ENCODE measurements around the gene POLR2I. TPM values are rescaled to one million over a fixed set of nuclear protein-coding genes. Genes with fewer than 3 reads are reported as not detected.

The POLR2I gene
- total and polyA plus RNA-seq, 2 donors (not counting 1 experiment from before 2014, with no cell fraction given), result 33.4 to 39.1 TPM

DNA sequence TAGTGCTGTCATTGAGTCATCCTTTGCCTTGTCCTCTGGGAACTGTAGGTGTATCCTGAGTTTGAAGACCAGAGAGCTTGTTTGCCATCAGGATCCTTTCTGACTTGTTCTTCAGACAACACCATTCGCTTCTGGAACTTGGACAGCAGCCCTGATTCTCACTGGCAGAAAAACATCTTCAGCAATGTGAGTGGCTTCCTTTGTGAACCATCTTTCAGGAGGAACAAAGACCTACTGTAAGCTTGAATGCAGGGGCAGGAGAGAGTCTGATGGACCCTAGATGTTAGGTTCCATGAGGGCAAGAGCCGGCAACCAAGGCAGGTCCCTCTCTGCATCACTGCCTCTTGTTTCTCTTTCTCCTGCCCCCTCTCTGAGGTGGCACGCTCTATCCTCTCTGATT lies 33.3 kb downstream of the POLR2I start:
- intact Hi-C loops (cut with micrococcal nuclease), result no loop called here
- CTCF ChIA-PET, result no interaction called here

DNA sequence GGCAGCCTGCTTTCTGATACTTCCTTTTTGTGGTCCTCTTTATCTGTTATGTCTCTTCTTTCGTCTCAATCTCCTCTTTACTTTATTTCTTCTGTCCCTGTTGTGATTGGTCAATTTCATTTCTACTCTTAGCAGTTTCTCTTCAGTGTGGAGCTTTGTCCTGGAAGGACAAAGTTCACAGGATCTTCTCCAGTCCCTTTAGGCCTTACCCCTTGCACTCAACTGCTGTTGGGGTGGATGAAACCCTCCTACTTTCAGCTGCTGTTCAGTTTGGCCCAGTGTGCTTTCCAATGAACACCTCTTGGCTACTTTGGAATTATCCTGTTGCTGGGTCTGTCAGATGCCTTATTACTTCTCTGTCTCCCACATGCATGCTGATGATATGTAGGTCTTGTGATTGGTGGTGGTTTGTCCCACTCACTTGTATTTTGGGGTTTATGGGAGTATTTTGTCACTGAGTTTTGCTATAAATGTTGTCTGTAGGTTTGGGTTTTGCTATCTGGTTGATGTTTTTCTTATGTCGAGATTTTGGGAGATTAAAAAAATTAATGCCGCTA lies 35.2 kb downstream of the POLR2I start:
- H3K4me3 ChIP-seq (ENCODE audit: control extremely low read depth in 1 of 5, extremely low read depth in 1 of 5, insufficient read depth in 1 of 5, low read depth in 2 of 5, low read length in 4 of 5), result no peak overlapping the region
- Mint-ChIP-seq H3K4me3 (no peak overlapping the region), H3K27me3 (no peaks in the 10 kb centered on the region), H3K27ac (no peak overlapping the region), H3K4me1 (no peaks in the 10 kb centered on the region), H3K9me3 (ENCODE audit: insufficient read depth) (no peaks in the 10 kb centered on the region)
- no peaks in the 10 kb centered on the region for H4K20me1 ChIP-seq (ENCODE audit: control insufficient read depth, insufficient read depth, low read length, poor library complexity, severe bottlenecking)
- ChIA-PET POLR2A (no interaction called here), CTCF (interaction anchor here (1.1 kb wide), 1 partner anchor 49 kb away, joined by 3 read pairs; no protein-coding TSS in a partner anchor)
- H3K9ac ChIP-seq (ENCODE audit: low read length), result no peak overlapping the region
- WGBS (ENCODE audit: insufficient coverage), result no CpG with 5 or more reads among the region's 3 CpGs
- no peak overlapping the region for H3K4me2 ChIP-seq (replicated peaks; ENCODE audit: low read depth, low read length, poor library complexity, severe bottlenecking)
- ATAC-seq (ENCODE audit: low read depth) (no peak), DNase-seq (no peak)
- H3K9me3 ChIP-seq (ENCODE audit: control extremely low read depth in 1 of 3, control insufficient read depth in 2 of 3, insufficient read depth in 1 of 3, low read length in 2 of 3), result no peaks in the 10 kb centered on the region
- no peaks in the 10 kb centered on the region for H3K4me1 ChIP-seq (ENCODE audit: control insufficient read depth in 2 of 2, insufficient read depth in 2 of 2, low read length in 2 of 2)
- intact Hi-C loops (cut with micrococcal nuclease), result no loop called here
- TF ChIP-seq EZH2 (IDR thresholded peaks at IDR 0.05; ENCODE audit: borderline replicate concordance, insufficient read depth, low read depth, low read length, poor library complexity, severe bottlenecking), result no peak
- TF ChIP-seq, protein P1, sequence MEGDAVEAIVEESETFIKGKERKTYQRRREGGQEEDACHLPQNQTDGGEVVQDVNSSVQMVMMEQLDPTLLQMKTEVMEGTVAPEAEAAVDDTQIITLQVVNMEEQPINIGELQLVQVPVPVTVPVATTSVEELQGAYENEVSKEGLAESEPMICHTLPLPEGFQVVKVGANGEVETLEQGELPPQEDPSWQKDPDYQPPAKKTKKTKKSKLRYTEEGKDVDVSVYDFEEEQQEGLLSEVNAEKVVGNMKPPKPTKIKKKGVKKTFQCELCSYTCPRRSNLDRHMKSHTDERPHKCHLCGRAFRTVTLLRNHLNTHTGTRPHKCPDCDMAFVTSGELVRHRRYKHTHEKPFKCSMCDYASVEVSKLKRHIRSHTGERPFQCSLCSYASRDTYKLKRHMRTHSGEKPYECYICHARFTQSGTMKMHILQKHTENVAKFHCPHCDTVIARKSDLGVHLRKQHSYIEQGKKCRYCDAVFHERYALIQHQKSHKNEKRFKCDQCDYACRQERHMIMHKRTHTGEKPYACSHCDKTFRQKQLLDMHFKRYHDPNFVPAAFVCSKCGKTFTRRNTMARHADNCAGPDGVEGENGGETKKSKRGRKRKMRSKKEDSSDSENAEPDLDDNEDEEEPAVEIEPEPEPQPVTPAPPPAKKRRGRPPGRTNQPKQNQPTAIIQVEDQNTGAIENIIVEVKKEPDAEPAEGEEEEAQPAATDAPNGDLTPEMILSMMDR (IDR thresholded peaks at IDR 0.05), result no peak
- no peak overlapping the region for H2AFZ ChIP-seq (ENCODE audit: insufficient read depth, low read depth, low read length, poor library complexity, severe bottlenecking)
- no peaks in the 10 kb centered on the region for H3K79me2 ChIP-seq (ENCODE audit: control insufficient read depth, insufficient read depth, low read length)
- no peaks in the 10 kb centered on the region for H3K27me3 ChIP-seq (replicated peaks in 1 of 4; ENCODE audit: control extremely low read depth in 1 of 4, control insufficient read depth in 3 of 4, insufficient read depth in 4 of 4, low read length in 3 of 4)
- H3K36me3 ChIP-seq (replicated peaks in 1 of 2; ENCODE audit: control extremely low read depth in 1 of 2, control insufficient read depth in 1 of 2, extremely low read depth in 1 of 2, insufficient read depth in 2 of 2, low read length in 1 of 2), result peaks cover 0 to 6% of the 10 kb centered on the region in 2 experiments
- H3K27ac ChIP-seq (ENCODE audit: low read length in 2 of 2), result no peak overlapping the region

More for the DNA sequence above, 33.3 kb downstream of the POLR2I start:
- Histone ChIP-seq H3K4me1 (ENCODE audit: control insufficient read depth in 2 of 2, insufficient read depth in 2 of 2, low read length in 2 of 2) (no peaks in the 10 kb centered on the region), H3K36me3 (replicated peaks in 1 of 2; ENCODE audit: control extremely low read depth in 1 of 2, control insufficient read depth in 1 of 2, extremely low read depth in 1 of 2, insufficient read depth in 2 of 2, low read length in 1 of 2) (peaks cover 0 to 6% of the 10 kb centered on the region in 2 experiments), H3K9me3 (ENCODE audit: control extremely low read depth in 1 of 3, control insufficient read depth in 2 of 3, insufficient read depth in 1 of 3, low read length in 2 of 3) (no peaks in the 10 kb centered on the region), H3K4me3 (ENCODE audit: control extremely low read depth in 1 of 5, extremely low read depth in 1 of 5, insufficient read depth in 1 of 5, low read depth in 2 of 5, low read length in 4 of 5) (no peak overlapping the region), H2AFZ (ENCODE audit: insufficient read depth, low read depth, low read length, poor library complexity, severe bottlenecking) (no peak overlapping the region), H3K27ac (ENCODE audit: low read length in 2 of 2) (no peak overlapping the region), H3K27me3 (replicated peaks in 1 of 4; ENCODE audit: control extremely low read depth in 1 of 4, control insufficient read depth in 3 of 4, insufficient read depth in 4 of 4, low read length in 3 of 4) (no peaks in the 10 kb centered on the region), H3K9ac (ENCODE audit: low read length) (no peak overlapping the region), H3K79me2 (ENCODE audit: control insufficient read depth, insufficient read depth, low read length) (no peaks in the 10 kb centered on the region), H3K4me2 (replicated peaks; ENCODE audit: low read depth, low read length, poor library complexity, severe bottlenecking) (no peak overlapping the region), H4K20me1 (ENCODE audit: control insufficient read depth, insufficient read depth, low read length, poor library complexity, severe bottlenecking) (no peaks in the 10 kb centered on the region)
- WGBS (ENCODE audit: insufficient coverage), result 100% methylated on average over 3 of the region's 3 CpGs
- POLR2A ChIA-PET, result no interaction called here
- Mint-ChIP-seq H3K27me3 (no peaks in the 10 kb centered on the region), H3K4me3 (no peak overlapping the region), H3K9me3 (ENCODE audit: insufficient read depth) (no peaks in the 10 kb centered on the region), H3K4me1 (no peaks in the 10 kb centered on the region), H3K27ac (no peak overlapping the region)
- DNase-seq (no peak), ATAC-seq (ENCODE audit: low read depth) (no peak)
- TF ChIP-seq EZH2 (IDR thresholded peaks at IDR 0.05; ENCODE audit: borderline replicate concordance, insufficient read depth, low read depth, low read length, poor library complexity, severe bottlenecking), result no peak
- TF ChIP-seq, protein P1 (IDR thresholded peaks at IDR 0.05), result no peak
